Measurements from ENCODE around the gene TRIO. TPM values are rescaled to one million over a fixed set of nuclear protein-coding genes. Genes with fewer than 3 reads are reported as not detected.

TRIO gene
- total and polyA plus RNA-seq, 2 of the 8 experiments (the other 6 are each of a cell fraction or from before 2014, with no cell fraction given), result 35.1 to 69.1 TPM

GRCh38 chr5:14503017-14503680 lies 360.0 kb downstream of the TRIO start:
- Histone ChIP-seq H2BK20ac (ENCODE audit: low read length) (no peak overlapping the region; the same call in 1 of the 2 replicates), H2AFZ (ENCODE audit: low read length) (no peak overlapping the region), H2BK5ac (ENCODE audit: low read depth, low read length) (no peak overlapping the region), H3K9ac (replicated peaks in 1 of 4; ENCODE audit: extremely low read depth in 1 of 4, low read depth in 3 of 4, low read length in 3 of 4) (no peak overlapping the region), H2BK120ac (replicated peaks; ENCODE audit: low read depth, low read length) (no peak overlapping the region), H4K5ac (ENCODE audit: insufficient read length, low read depth, low read length) (no peak overlapping the region), H3K79me2 (ENCODE audit: control insufficient read depth in 1 of 2, insufficient read depth in 2 of 2, low read length in 2 of 2) (no peaks in the 10 kb centered on the region), H2BK15ac (ENCODE audit: low read length) (no peak overlapping the region), H3K23me2 (ENCODE audit: low read depth, low read length) (no peaks in the 10 kb centered on the region), H3K27me3 (replicated peaks in 1 of 4; ENCODE audit: control insufficient read depth in 3 of 4, extremely low read depth in 1 of 4, insufficient read depth in 3 of 4, low read length in 3 of 4) (no peaks in the 10 kb centered on the region), H3K9me3 (ENCODE audit: insufficient read depth in 2 of 2, low read depth in 1 of 2, low read length in 1 of 2) (no peaks in the 10 kb centered on the region), H3K4me3 (ENCODE audit: extremely low read depth in 1 of 4, insufficient read depth in 2 of 4, low read depth in 3 of 4, low read length in 4 of 4) (no peak overlapping the region), H3K79me1 (ENCODE audit: low read depth, low read length) (no peaks in the 10 kb centered on the region), H3K23ac (ENCODE audit: insufficient read length) (no peak overlapping the region), H3K4me1 (replicated peaks in 1 of 4; ENCODE audit: control insufficient read depth in 3 of 4, insufficient read depth in 4 of 4, low read length in 3 of 4) (no peaks in the 10 kb centered on the region; a peak in 1 of 7 replicates), H3K18ac (ENCODE audit: extremely low read depth, low read length) (no peak overlapping the region), H3K36me3 (ENCODE audit: control insufficient read depth in 2 of 4, insufficient read depth in 4 of 4, low read length in 3 of 4) (peaks cover 5 to 28% (median 16%) of the 10 kb centered on the region in 4 experiments), H4K20me1 (replicated peaks in 1 of 2; ENCODE audit: control insufficient read depth in 1 of 2, insufficient read depth in 2 of 2, low read length in 2 of 2) (no peaks in the 10 kb centered on the region), H2AK5ac (ENCODE audit: low read depth, low read length) (no peak overlapping the region), H3K14ac (ENCODE audit: insufficient read length) (no peak overlapping the region), H2BK12ac (ENCODE audit: low read depth, low read length) (no peak overlapping the region), H3K27ac (ENCODE audit: low read depth, low read length) (no peak overlapping the region), H3K4me2 (ENCODE audit: insufficient read depth in 1 of 2, low read depth in 2 of 2, low read length in 2 of 2) (no peak overlapping the region), H4K91ac (replicated peaks; ENCODE audit: insufficient read length, low read length) (no peak overlapping the region), H4K8ac (ENCODE audit: extremely low read depth, insufficient read depth, low read length) (no peak overlapping the region; the same call in 1 of the 2 replicates), H3K56ac (replicated peaks; ENCODE audit: insufficient read length, low read depth, low read length) (no peak overlapping the region), H3K4ac (replicated peaks; ENCODE audit: insufficient read length, low read depth, low read length) (no peak overlapping the region)
- ChIA-PET CTCF (ENCODE audit: partially characterized antibody) (interaction anchor here (0.6 to 1.2 kb wide), 2 partner anchors 146 to 177 kb away, joined by 3 to 5 read pairs; no protein-coding TSS in a partner anchor), POLR2A (ENCODE audit: partially characterized antibody) (no interaction called here)
- WGBS, 2 experiments (ENCODE audit: extremely low coverage in 1 of 2, insufficient coverage in 1 of 2, insufficient read length in 1 of 2, insufficient replicate concordance in 2 of 2, low coverage in 1 of 2, low lambda C conversion rate in 2 of 2, missing lambda C conversion rate in 1 of 2), result 92% methylated on average over 8 of the region's 9 CpGs; no CpG with 5 or more reads in 1 of the 2 experiments
- DNase-seq (ENCODE audit: low read depth in 1 of 2, low spot score in 2 of 2), result no peak
- no peak for FAIRE-seq
- no peak for TF ChIP-seq PHF8 (conservative IDR thresholded peaks at IDR 0.05; ENCODE audit: low read depth, low read length)
- TF ChIP-seq RBBP5 (IDR thresholded peaks at IDR 0.05; ENCODE audit: borderline replicate concordance, low read depth, low read length), result no peak
- TF ChIP-seq POLR2A (IDR thresholded peaks at IDR 0.05; ENCODE audit: control extremely low read depth in 1 of 2, low read depth in 2 of 2, low read length in 2 of 2), result no peak
- TF ChIP-seq SIX5 (IDR thresholded peaks at IDR 0.05; ENCODE audit: low read depth, low read length), result no peak
- no peak for TF ChIP-seq GABPA (IDR thresholded peaks at IDR 0.05; ENCODE audit: borderline replicate concordance, insufficient read depth, low read length)
- no peak for TF ChIP-seq TAF7 (optimal IDR thresholded peaks at IDR 0.05; ENCODE audit: borderline replicate concordance, low read depth, low read length)
